IPS DF 6.9 (cell line): ENCODE measurements around the gene NAB1.

ENCODE experiments used
- DNase-seq: peaks from one replicate; pipeline ENCODE4 v3.0.0-alpha.2; 2013; ENCODE audit warnings: low read depth, low spot score
- H3K27ac ChIP-seq: one replicate; pipeline ENCODE4 v1.5.1; 2013; ENCODE audit warnings: low read length, control low read depth
- H3K27me3 ChIP-seq: 2 replicates; pipeline ENCODE4 v1.6.1; 2013; ENCODE audit warnings: mild to moderate bottlenecking, low read length; ENCODE audit not compliant: control insufficient read depth, insufficient read depth
- H3K36me3 ChIP-seq: 2 replicates; pipeline ENCODE4 v1.6.1; 2013; ENCODE audit warnings: low read length; ENCODE audit not compliant: control insufficient read depth, insufficient read depth
- H3K4me1 ChIP-seq: 2 replicates; pipeline ENCODE4 v1.6.1; 2013; ENCODE audit warnings: low read length; ENCODE audit not compliant: control insufficient read depth, insufficient read depth
- H3K4me3 ChIP-seq: 2 replicates; pipeline ENCODE4 v1.5.1; 2013; ENCODE audit warnings: mild to moderate bottlenecking, low read length
- H3K9me3 ChIP-seq: 2 replicates; pipeline ENCODE4 v1.6.1; 2013; ENCODE audit warnings: low read length, inconsistent platforms; ENCODE audit not compliant: control insufficient read depth, insufficient read depth
- WGBS: extraction: QIAGEN DNeasy Blood & Tissue Kit; methylation state at CpG from one replicate; pipeline ENCODE4 v1.1.7; 2013; ENCODE audit warnings: mixed read lengths, missing lambda C conversion rate; ENCODE audit not compliant: insufficient read length, insufficient coverage; 5-methylcytosine and 5-hydroxymethylcytosine counted together

Gene NAB1

GRCh38 chr2:190670182-190670946 is 21.5 kb downstream of the NAB1 start:
- Histone ChIP-seq H3K27ac (no peak overlapping the region), H3K4me3 (no peak overlapping the region), H3K27me3 (no peaks in the 10 kb centered on the region), H3K9me3 (no peaks in the 10 kb centered on the region), H3K4me1 (no peaks in the 10 kb centered on the region), H3K36me3 (no peaks in the 10 kb centered on the region)
- DNase-seq, result no peak
- WGBS, result no CpG with 5 or more reads among the region's 10 CpGs

DNA sequence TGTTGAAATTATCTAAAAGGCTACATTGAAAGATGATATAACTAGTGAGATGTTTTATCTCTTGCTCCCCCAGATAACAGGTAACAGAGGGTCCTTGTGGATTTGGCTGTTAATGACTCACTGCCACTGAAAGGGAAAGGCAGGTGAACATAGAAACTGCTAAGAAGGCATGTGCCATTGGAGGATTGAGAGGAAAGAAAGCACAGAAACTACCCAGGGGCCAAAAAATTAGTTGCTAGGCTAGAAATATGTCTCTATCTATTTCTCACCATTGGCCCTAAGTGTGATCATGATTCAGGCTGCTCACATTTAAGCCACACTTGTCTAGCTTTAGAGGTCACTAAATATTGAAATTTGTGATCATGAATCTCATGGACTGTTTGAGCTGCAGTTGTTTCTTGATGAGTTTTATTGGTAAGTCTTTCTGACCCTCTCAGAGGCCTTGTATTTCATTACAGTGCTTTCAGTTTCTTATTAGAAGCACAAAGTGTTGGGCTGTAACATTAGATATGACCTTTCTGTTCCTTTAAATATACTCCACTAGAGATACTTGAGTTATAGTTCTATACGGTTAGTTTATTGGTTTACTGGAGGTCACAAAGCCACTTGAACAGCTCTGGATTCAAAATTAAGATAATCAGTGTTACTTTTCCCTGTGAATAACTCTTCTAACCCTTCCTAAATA is 26.2 kb downstream of the NAB1 start:
- peaks cover 9% of the 10 kb centered on the region; the same call in 1 of the 2 replicates for H3K4me1 ChIP-seq
- H3K36me3 ChIP-seq, result no peaks in the 10 kb centered on the region
- DNase-seq, result no peak
- no CpG with 5 or more reads among the region's 1 CpG for whole genome bisulfite sequencing
- no peak overlapping the region for H3K4me3 ChIP-seq
- H3K27me3 ChIP-seq, result no peaks in the 10 kb centered on the region
- no peaks in the 10 kb centered on the region for H3K9me3 ChIP-seq
- no peak overlapping the region for H3K27ac ChIP-seq

DNA sequence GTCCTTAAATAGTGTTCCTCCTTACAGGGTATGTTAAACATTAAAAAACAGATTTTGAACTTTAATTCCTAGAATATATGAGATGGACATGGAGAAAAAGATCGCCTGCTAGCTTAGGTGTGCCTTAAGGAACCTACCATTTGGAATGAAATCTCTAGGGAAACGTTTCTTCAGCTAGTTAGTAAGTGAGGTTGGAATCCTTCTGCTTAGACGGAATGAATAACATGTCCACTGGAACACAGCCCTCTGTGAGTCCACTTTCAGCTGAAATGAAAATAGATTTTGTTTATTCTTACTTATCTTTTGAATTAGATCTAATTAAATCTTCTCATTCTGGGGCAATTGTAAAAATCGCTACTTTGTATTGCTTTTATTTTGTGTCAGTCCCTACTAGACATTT is 28.4 kb downstream of the NAB1 start:
- H3K27me3 ChIP-seq, result no peaks in the 10 kb centered on the region
- no CpG with 5 or more reads among the region's 4 CpGs for WGBS
- no peak overlapping the region for H3K27ac ChIP-seq
- no peaks in the 10 kb centered on the region for H3K36me3 ChIP-seq
- H3K4me3 ChIP-seq, result no peak overlapping the region
- no peaks in the 10 kb centered on the region for H3K9me3 ChIP-seq
- H3K4me1 ChIP-seq, result peaks cover 9% of the 10 kb centered on the region; the same call in 1 of the 2 replicates
- no peak for DNase-seq

- H3K36me3 ChIP-seq, result no peaks in the 10 kb centered on the region
- no peak overlapping the region for H3K4me3 ChIP-seq
- no peaks in the 10 kb centered on the region for H3K9me3 ChIP-seq
- DNase-seq, result no peak
- H3K27ac ChIP-seq, result no peak overlapping the region
- H3K4me1 ChIP-seq, result peaks cover 9% of the 10 kb centered on the region; the same call in 1 of the 2 replicates
- no peaks in the 10 kb centered on the region for H3K27me3 ChIP-seq
- WGBS, result no CpG with 5 or more reads among the region's 6 CpGs
These were observed 29.7 kb downstream of the NAB1 start for GRCh38 chr2:190678444-190679162.

DNA sequence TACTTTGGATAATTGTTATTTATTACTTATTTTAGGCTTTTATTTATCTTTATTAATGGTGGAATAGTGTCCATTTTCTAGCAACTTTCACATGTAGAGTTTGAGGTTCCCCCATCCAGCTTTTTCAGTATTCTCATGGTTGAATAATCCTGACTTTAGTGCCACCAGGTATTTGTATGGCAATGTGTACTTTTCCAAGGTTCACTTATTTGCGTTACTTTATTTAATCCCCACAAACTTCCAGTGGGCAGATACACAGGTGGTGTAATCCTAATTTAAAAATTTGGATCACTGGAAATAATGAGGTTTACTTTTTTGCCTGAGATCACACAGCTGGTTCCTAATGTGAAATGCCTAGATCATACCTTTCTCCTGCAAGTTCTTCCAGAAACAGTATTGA is 30.5 kb downstream of the NAB1 start:
- no peak for DNase-seq
- WGBS, result no CpG with 5 or more reads among the region's 1 CpG
- H3K36me3 ChIP-seq, result no peaks in the 10 kb centered on the region
- H3K4me1 ChIP-seq, result peaks cover 9% of the 10 kb centered on the region; the same call in 1 of the 2 replicates
- no peak overlapping the region for H3K4me3 ChIP-seq
- no peaks in the 10 kb centered on the region for H3K9me3 ChIP-seq
- no peak overlapping the region for H3K27ac ChIP-seq
- H3K27me3 ChIP-seq, result no peaks in the 10 kb centered on the region

DNA sequence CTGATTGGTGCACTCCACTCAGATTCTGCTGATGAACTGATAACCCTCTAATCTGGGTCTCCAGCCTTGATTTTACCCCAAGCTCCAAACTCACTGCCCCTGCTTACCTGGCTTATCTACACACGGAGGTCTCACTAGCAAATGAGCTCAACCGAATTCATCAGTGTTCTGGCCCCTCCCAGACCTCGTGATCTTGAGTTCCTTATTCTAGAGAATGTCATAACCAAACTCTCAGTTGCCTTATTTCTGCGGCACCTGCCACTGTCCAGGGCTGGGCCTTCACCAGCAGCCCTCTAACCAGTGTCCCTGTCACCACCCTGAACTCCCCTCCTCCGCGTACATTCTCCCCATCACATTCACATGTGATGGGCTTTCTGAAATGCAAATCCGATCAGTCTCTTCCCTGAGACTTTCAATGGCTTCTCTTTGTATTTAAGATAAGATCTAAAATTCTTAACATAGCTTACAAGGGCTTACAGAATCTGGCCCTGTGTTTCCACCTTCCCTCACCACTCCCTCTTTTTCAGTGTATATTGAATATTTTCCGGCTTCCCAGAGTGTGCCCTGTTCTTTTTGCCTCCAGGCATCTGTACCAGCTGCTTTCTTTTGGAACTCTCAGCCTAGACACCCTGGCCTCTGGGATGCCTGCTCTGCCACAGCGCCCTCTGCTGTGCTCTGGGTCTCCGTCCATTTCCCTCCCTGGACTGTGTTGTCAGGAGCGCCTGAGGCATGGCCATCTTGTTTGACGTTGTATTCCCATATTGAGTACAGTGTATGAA is 31.1 kb downstream of the NAB1 start:
- H3K27me3 ChIP-seq, result no peaks in the 10 kb centered on the region
- no peak overlapping the region for H3K4me3 ChIP-seq
- H3K4me1 ChIP-seq, result peaks cover 9% of the 10 kb centered on the region; the same call in 1 of the 2 replicates
- no peaks in the 10 kb centered on the region for H3K9me3 ChIP-seq
- no CpG with 5 or more reads among the region's 12 CpGs for WGBS
- no peaks in the 10 kb centered on the region for H3K36me3 ChIP-seq
- DNase-seq, result peak; percentile 75
- no peak overlapping the region for H3K27ac ChIP-seq

- no peak for DNase-seq
- peaks cover 8% of the 10 kb centered on the region; the same call in 1 of the 2 replicates for H3K4me1 ChIP-seq
- H3K4me3 ChIP-seq, result no peak overlapping the region
- H3K27me3 ChIP-seq, result no peaks in the 10 kb centered on the region
- no CpG with 5 or more reads among the region's 5 CpGs for WGBS
- H3K27ac ChIP-seq, result no peak overlapping the region
- no peaks in the 10 kb centered on the region for H3K36me3 ChIP-seq
- H3K9me3 ChIP-seq, result no peaks in the 10 kb centered on the region
These were observed 33.3 kb downstream of the NAB1 start for GRCh38 chr2:190682168-190682567.

DNA sequence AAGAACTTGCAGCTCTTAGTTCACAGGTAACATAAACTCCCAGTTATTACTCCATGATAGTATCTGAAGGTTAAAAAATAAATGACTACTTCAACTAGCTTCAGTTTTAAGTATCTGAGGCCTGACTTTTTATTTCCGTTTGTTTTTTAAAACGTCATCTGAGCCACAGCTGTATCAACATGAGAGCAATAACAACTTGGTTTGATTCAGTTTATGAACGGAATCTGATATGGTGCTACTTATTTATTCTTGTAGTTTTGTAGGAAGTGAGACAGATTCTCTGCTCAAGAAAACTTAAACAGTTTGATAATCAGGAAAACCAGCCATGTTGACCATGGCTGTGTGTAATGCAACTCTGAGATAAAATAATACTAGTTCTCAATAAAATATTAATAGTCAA is 34.9 kb downstream of the NAB1 start:
- Histone ChIP-seq H3K4me3 (no peak overlapping the region), H3K4me1 (peaks cover 5% of the 10 kb centered on the region; the same call in 1 of the 2 replicates), H3K9me3 (no peaks in the 10 kb centered on the region), H3K36me3 (no peaks in the 10 kb centered on the region), H3K27ac (no peak overlapping the region), H3K27me3 (no peaks in the 10 kb centered on the region)
- no peak for DNase-seq
- WGBS, result no CpG with 5 or more reads among the region's 3 CpGs

DNA sequence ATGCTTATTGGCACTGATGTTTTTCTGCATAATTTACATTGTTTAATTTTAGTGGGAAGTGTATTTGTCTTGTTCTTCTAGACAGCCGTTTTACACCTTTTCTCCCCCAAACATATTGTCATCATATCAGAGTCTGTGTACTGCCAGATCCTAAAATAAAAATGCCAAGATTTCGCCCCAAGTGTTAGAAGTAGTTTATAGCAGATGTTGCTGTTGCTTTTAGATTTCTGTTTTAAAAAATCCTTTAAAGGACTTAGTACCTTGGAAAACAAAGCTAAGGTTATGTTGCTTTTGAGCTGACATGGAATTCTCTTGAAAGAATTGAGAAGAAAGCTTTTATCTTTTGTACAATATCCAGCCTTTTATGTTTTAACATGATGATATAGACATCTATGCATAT is 36.0 kb downstream of the NAB1 start:
- Histone ChIP-seq H3K27me3 (no peaks in the 10 kb centered on the region), H3K27ac (no peak overlapping the region), H3K4me1 (no peaks in the 10 kb centered on the region; the same call in 1 of the 2 replicates), H3K9me3 (no peaks in the 10 kb centered on the region), H3K4me3 (no peak overlapping the region), H3K36me3 (no peaks in the 10 kb centered on the region)
- no CpG with 5 or more reads among the region's 2 CpGs for WGBS
- DNase-seq, result no peak

DNA sequence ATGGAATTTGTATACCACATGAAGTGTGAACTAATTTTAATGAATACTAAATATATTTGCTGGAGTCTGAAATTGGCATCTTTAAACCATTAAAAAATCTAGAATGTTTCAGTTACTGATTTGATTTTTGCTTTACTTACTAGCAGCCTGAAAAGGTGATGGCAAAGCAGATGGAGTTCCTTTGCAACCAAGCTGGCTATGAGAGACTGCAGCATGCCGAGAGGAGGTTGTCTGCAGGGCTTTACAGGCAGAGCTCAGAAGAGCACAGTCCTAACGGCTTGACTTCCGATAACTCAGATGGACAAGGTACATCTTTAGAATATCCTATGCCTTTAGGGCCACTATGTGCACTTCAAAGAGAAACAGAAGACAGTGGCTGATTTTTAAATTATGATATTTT is 36.5 kb downstream of the NAB1 start:
- H3K4me1 ChIP-seq, result no peaks in the 10 kb centered on the region
- H3K36me3 ChIP-seq, result no peaks in the 10 kb centered on the region
- H3K27me3 ChIP-seq, result no peaks in the 10 kb centered on the region
- H3K27ac ChIP-seq, result no peak overlapping the region
- DNase-seq, result no peak
- WGBS, result no CpG with 5 or more reads among the region's 3 CpGs
- no peaks in the 10 kb centered on the region for H3K9me3 ChIP-seq
- H3K4me3 ChIP-seq, result no peak overlapping the region
